ENCODE results near the gene OGN.

Gene OGN

GRCh38 chr9:92342825-92343488, 61.4 kb downstream of the OGN start:
- peak; percentile 17 for DNase-seq

DNA sequence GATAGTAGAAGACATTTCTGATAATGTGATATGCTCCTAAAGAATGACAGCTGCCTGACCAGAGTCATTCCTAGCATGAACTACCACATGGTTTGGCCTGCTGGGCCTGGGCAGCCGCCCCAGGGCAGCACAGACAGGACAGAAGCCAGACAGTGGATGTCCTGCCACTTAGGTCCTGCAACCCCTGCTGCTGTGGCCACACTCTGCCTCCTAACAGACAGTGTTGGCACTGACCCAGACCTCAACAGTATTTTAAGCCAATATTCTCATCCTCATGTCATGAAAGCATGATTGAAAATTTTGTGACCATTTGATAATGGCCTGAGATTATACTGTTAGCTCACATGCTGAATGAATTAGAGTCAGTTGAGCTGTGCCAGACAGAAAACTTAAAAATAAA, 62.8 kb downstream of the OGN start:
- no peak for DNase-seq

- no peak for DNase-seq
Observed at GRCh38 chr9:92333282-92333634, 71.1 kb downstream of the OGN start.
